ENCODE data around the gene TRAF3IP3.

TRAF3IP3 gene, protein sequence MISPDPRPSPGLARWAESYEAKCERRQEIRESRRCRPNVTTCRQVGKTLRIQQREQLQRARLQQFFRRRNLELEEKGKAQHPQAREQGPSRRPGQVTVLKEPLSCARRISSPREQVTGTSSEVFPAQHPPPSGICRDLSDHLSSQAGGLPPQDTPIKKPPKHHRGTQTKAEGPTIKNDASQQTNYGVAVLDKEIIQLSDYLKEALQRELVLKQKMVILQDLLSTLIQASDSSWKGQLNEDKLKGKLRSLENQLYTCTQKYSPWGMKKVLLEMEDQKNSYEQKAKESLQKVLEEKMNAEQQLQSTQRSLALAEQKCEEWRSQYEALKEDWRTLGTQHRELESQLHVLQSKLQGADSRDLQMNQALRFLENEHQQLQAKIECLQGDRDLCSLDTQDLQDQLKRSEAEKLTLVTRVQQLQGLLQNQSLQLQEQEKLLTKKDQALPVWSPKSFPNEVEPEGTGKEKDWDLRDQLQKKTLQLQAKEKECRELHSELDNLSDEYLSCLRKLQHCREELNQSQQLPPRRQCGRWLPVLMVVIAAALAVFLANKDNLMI
- total RNA-seq: 4.5 to 35.2 (median 11.5) reads per million in 17 experiments

DNA sequence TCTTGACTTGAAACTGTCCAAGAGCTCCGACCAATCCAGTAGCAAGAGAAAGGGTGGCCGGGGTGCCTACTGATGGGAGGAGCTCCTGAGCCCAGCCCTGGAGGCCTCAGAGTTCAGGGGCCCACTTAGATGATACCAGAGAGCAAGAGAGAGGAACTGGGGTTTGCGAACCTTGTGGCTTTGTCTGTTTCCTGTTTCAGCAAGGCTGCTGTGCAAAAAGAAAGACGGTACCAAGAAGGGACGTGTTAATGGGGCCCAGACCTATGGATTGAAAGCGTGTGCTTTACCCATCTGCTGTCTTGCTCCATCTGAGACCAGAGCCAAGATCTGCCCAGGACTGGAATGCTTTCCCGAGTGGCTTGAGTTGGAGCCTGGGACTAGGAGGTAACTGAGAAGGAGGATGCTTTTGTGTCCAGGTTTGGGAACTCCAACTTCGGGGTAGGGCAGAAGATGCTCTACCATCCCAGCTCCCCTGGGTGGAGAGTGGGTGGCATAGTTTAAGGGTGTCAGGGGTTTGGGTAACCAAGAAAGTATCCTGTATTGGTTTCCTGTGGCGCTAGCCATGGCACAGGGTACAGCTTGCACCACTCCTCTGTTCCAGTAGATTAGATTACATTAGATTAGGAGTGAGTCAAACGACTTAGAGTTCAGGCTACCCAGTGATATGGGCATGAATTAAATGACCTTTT, at the start of gene TRAF3IP3:
Gene TRAF3IP3, plus strand, starts transcription at position 128 of the 689 bp plus-strand sequence. CDS start 3,987 bp downstream, outside the sequence.
- peak; percentile 68 to 84 (median 83) for DNase-seq

DNA sequence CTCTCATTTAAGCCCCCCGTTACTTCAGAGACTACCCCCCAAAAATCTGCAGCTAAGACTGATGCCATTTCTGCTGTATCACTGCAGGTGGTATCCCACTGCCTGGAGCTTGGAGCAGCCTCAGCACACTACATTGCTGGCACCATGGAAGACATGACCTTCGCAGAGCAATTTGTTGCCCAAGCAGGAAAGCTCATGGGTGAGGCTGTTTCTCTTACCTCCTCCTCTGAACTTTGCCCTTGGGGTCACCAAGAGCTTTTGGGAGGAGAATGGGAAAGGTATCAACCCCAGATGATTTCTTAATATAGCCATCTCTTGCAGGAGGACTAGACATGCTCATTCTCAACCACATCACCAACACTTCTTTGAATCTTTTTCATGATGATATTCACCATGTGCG, 49.2 kb upstream of the TRAF3IP3 start:
- no peak for DNase-seq

DNA sequence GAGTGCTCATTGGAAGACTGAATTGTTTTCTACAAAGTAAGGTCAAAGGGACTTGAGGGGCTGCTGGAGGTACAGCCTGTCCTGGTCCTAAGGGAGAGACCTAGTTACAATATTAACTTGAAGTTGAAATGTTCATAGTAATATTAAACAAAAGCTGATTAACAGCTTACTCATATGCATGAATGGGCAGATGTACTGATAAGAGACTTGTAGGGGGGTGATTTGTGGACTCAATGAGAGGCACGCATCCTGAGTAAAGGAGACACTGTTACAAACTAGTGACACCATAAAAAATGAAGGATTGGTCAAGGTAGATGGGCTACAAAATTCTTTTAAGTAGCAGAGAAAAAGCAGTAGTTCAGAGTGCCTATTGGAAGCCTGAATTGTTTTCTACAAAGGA, 48.5 kb upstream of the TRAF3IP3 start:
- no peak for DNase-seq

DNA sequence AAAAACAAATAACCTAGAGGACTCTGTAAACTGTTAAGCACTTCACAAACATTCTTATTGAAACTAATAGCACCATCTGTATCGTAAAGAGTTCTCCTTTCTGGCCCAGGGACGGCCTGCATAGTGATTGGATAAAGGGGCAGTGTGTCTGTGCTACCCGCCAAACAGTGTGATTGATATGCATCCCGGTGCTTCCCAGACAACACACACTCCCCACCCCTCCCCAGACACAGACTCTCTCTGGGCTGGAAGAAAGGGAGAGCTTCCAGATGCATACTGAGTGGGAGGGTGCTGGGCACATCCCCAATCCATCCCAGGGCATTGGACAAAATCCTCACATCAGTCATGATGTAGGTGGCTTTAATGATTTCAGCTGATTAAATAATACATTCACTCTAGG, 47.6 kb upstream of the TRAF3IP3 start:
- DNase-seq: no peak

DNA sequence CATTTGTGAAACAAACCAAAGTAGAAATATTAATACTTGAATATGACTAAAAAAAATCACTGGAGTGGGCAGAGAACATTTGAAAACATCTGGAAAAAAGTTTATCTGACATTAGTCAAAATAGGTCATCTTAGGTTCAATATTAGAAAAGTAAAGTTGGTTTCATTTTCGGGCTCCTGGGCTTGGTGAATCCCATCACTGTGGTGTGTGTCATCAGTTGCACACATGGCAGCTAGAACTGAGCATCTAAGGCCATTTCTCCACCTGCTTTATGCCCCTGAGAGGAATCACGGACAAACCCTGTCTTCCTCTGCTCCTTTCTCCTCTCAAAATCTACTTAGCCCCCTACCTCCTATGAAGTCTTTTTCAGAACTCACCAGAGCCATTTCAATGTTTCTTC, 45.8 kb upstream of the TRAF3IP3 start:
- DNase-seq: no peak

DNA sequence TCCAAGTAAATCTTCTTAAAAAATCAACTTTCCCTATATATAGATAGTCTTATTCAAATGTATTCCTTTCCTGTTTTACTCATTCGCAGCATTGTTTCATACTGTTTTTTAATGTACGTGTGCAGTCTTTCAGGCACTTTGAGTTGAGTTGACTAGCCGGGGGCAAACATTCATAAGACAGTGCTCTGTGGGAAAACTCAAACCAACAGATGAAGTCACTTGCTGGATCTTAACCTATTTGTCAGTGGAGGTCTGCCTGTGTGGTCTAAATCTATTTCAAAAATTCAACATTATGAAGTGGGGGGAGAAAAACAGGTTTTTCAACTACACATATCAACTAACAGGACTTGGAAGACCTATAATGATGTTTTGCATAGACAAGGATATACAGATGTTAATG, 45.0 kb upstream of the TRAF3IP3 start:
- DNase-seq: no peak

DNA sequence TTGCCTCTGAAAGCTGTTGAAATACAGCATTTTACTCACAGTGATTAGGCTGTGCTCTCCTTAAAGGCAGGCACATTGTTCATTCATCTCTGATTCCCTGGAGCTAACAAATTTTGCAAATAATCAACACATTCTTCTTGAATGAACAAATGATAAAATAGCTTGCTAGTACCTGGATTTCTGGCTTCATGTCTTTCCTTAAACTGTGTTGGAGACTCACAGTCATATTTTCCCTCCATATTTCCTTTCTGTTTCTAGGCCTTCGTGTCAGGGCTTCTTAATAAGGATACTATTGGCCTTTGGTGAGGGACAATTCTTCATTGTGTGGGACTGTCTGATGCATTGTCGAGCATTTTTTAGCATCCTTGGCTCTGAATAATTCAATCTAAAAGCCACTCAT, 41.5 kb upstream of the TRAF3IP3 start:
- DNase-seq: no peak

DNA sequence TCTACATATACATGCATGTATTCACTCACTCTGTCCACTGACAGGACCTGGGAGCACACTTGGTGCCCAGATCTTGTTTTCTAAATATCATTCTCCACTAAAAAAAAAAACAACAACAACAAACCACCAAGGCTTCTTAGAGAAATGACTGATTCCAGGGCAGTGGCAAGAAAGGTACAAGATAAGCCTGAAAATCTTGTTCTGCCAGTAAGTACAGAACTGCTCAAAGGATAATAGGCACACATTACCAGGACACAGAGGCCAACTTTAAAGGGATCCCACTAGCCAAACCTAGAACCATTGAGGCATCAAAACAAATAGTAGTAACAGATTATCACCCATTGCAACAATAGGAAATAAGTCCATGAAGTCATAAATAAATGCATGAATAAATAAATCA, 40.5 kb upstream of the TRAF3IP3 start:
- no peak for DNase-seq

DNA sequence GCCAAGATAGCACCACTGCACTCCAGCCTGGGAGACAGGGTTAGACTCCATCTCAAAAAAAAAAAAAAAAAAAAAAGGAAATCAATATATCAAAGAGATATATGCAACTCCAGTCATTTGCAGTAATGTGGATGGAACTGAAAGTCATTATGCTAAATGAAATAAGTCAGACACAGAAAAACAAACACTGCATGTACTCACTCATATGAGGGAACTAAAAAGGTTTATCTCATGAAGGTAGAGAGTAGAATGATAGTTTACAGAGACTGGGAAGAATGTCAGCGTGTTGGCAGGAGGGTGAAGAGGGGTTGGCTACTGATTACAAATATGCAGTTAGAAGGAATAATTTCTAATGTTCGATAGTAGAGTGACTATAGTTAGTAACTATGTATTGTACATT, 38.0 kb upstream of the TRAF3IP3 start:
- no peak for DNase-seq

DNA sequence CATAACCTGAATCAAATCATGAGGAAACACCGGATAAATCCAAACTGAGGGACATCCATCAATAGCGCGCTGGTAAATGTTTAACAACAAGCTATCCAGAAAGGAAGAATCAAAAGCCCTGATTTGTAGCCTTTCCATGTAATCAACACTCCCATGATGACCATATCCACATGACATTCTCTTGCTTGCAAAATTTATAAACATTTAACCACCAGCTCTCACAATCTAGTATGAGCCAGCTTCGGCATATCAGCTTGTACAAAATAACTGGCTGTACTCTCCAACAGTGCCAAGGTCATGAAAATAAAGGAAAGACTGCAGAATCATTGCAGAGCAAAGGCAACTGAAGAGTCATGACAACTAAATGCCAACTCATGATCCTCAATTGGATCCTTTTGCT, 35.5 kb upstream of the TRAF3IP3 start:
- no peak for DNase-seq

DNA sequence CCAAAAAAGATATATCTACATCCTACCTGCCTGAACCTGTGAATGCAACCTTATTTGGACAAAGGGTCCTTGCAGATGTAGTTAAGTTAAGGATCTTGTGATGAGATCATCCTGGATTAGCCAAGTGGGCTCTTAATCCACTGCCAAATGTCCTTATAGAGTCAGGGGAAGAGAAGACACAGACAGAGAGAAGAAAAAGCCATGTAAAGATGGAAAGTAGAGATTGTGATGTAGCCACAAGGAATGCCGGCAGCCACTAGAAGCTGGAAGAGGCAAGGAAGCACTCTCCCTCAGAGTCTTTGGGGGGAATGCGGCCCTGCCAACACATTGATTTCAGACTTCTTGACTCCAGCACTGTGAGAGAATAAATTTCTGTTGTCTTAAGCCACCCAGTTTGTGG, 35.0 kb upstream of the TRAF3IP3 start:
- no peak for DNase-seq

DNA sequence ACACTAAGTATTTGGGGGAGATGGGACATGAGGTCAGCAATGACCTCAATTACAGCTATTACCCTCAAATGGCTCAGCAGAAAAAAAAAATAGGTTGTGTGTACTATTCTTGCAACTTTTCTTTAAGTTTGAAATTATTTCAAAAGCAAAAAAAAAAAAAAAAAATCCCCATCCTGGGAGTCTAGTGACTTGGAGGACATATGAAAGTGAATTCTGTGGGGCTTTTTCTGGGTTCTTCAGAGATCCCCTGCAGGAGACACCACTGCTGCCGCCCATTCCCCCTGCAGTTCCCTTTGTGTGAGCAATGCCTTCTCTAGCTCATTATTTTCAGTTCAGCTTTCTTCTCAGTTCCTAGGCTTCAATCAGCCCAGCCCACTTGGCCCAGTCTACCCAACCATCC, 34.5 kb upstream of the TRAF3IP3 start:
- DNase-seq: no peak

DNA sequence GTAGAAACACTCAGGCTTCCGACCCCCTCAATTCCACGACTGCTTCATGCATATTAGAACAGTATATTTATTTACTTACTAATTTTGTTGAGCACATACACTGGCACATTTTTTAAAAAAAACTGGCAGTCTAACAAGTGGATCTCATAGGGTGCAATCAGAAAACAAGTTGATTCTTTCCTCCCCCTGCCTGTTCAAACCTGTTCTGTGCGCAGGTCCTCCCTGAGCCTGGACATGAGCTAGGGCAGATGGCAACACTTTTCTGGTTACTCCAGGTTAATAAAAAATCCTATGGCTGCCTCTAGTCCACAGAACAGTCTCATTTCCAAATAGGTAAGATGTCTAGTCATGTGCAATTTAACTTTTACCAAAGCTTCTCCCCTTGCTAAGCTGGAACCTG, 32.6 kb upstream of the TRAF3IP3 start:
- DNase-seq: no peak

DNA sequence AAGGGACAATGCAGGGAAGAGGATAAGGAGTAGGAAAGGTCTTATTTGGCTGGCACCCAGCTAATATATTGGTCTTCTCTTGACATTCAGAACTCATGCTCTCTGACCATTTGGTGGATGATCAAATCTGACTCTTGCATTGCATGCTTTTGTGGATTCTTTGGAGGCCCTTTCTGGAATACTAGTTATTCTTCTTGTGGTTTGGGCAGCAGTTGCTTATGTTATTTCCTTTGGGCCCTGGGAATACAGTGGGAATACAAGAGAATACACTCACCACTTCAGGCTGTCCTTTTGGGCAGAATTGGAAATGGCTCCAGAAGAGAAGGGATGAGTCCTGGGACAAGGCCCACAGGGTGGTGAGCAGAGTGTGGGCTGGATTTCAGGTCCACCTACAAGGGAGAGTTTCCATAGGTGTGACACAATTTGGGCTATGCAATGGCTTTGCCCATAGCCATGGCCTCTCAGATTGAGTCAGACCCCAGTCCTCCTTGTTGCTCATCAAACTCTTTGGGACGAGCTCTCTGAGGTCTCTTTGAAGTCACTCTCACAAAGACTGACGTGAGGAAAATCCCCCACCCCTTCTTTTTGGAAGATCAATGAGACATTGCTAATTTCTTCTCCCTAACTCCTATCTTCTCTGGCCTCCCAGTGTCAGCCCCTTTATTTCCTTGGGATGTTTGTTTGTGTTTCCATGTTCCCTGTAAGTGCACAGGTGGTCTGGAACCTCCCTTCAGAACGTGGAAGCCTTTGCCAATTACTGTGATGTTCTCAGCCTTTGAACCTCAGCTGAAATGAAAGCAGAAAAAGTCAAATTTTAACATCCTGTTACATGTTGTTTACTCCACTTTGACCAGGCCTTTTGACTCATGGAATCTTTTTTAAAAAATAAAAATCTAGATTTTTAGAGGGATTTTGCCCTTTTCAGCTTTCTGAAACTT, 31.8 kb upstream of the TRAF3IP3 start:
- no peak for DNase-seq

DNA sequence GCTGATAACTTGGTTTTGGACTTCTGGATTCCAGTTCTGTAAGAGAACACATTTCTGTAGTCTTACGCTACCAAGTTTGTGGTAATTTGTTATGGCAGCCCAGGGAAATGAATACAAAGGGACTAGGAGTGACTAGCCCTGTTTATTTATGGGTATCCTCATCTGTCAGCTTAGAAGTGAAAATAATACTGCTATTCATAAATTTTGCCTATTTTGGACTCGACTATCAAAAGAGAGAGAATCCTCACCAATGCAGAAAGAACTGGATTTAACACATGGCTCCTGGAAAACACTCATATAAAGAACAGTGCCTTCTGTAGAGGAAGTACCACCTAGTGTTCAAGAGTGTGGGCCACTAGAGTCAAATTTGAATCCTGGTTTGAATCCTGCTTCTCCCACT, 28.6 kb upstream of the TRAF3IP3 start:
- no peak for DNase-seq

DNA sequence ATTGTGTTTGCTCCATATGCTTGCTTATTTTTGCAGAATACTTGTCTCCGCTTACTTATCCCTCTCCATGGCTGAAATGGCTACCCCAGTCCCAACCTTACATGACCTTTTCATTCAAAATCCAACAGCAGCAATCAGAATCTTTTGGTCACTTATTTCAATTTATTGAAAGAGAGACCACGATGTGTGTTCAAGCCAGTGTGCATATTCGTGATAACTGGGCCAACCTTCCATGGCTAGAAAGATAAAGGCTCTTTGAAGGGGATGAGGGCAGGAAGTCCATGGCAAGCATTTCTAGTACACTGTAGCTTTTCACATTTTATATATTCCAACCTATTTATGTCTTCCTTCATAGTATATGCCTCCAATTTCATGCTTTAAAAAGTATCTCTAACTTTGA, 28.1 kb upstream of the TRAF3IP3 start:
- DNase-seq: no peak

DNA sequence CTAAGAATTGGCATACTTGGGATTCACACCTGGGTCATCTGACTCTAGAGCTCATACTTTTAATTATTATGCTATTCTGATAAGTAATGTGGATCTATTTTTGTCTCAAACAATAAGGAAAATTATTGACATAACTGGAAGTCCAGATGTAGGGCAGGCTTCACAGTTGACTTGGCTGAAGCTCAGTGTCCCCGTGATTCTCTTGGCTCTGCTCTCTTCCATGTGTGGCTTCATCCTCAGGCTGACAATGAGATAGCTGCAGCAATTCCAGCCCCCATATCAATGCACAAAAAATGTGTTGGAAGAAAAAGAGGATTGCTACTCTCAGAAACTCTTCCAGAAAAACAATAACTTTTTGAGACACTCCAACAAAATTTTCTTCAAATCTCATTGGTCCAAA, 27.4 kb upstream of the TRAF3IP3 start:
- DNase-seq: no peak

DNA sequence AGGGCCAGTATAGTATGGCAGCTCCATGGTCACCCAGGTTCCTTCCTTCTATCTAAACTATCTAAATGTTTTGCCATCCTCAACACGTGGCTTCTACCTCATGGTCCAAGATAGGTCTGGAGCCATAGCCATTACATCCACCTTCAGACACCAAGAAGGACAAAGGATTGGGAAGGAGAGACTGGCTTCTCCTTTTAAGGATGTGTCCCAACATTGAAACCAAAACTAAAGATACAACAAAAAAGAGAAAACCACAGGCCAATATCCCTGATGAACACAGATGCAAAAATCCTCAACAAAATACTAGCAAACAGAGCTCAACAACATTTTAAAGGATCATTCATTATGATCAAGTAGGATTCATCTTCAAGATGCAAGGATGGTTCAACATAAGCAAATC, 26.4 kb upstream of the TRAF3IP3 start:
- peak in 1 of 4 experiments; percentile 37 for DNase-seq

DNA sequence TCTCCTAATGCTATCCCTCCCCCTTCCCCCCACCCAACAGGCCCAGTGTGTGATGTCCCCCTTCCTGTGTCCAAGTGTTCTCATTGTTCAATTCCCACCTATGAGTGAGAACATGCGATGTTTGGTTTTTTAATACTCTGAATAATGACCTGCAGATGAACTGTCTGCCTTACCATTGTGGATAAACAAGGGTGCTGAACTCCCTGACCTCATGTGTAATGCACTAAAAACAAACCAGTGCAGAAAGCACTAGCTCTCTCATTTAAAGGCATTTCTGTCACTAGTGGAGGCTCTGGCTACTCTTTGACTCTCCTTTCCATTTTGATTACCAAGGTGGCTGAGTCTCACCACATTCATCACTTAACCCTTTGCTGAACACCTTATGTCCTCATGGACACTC, 23.1 kb upstream of the TRAF3IP3 start:
- DNase-seq: no peak

DNA sequence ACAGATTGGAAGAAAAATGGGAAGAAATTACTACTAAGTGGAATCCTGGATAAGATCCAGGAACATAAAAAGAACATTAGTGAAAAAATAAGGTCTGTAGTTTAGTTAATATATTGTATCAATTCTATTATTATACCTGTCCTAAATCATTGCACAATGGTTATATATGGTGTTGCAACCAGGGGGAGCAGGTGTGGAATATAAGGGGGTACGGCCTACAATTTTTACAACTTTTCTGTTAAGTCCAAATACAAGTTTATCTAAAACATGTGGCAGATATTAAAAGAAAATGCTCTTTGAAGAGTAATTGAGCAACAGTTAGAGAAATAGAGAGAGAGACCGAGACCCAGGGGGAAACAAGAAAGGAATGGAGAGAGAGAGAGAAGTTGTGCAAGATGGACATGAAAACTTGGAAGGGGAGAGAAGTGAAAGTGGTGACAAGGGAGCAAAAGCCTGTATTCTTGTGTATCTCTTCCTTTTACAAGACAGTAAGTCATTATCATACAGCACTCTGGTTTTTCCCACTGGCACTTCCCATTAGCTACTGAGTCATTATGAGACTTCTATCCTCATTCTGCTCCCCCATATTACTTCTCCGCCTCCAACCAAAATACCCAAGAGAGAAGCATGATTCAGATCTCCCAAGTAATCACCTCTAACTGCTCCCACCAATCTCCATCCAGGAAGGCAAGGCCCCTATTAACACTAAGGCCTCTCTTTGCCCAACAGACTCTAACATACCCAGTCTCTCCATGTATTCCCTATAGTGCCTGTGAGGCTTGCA, 22.3 kb upstream of the TRAF3IP3 start:
- peak; percentile 73 to 93 (median 84) for DNase-seq

DNA sequence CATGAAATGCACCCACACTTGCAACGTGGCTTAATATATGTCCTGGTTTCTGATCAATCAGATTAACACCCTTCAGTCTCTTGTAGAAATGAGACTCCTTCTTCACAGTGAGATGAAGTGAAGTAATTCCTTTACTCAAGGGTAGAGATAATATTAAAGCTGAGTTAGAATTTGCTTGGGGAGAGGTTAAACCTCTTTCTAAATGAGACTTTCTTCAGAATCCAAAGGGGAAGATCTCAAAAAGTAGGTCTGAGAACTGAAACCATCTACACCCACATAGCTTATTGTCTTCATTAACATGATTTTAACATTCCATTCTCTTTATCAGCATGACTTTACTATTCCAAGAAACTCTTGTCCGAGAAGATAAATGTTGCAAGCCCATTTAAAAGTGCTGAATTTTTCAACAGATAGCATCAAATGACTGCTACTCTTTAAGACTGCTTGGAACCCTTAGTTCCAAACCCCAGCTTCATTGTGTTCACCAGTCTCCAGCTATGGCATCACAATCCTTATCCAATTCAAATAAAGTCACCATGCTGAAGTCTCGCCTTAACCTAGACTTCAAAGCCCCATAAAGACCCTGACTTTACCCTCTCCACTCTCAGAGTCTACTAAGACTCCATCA, 19.2 kb upstream of the TRAF3IP3 start:
- DNase-seq: peak in 1 of 4 experiments; percentile 43

Measured in suppressor macrophage (primary cell).